ENCODE measurements around the gene PAQR5. TPM values are rescaled to one million over a fixed set of nuclear protein-coding genes. Genes with fewer than 3 reads are reported as not detected.
"Not testable (repeated sequence)": the region's sequence is repeated elsewhere in the genome, so short reads cannot be mapped to it uniquely, and the experiment has no call there.

Gene PAQR5
- total and polyA plus RNA-seq, 7 donors = 0.36 to 19.7 (median 10.2) TPM; not detected in 2

GRCh38 chr15:69377216-69377970 is 78.7 kb downstream of the PAQR5 start:
- H3K4me3 ChIP-seq = no peak overlapping the region
- H3K27me3 ChIP-seq = no peaks in the 10 kb centered on the region
- TF ChIP-seq EP300 (IDR thresholded peaks at IDR 0.05) = no peak
- TF ChIP-seq, protein P1, sequence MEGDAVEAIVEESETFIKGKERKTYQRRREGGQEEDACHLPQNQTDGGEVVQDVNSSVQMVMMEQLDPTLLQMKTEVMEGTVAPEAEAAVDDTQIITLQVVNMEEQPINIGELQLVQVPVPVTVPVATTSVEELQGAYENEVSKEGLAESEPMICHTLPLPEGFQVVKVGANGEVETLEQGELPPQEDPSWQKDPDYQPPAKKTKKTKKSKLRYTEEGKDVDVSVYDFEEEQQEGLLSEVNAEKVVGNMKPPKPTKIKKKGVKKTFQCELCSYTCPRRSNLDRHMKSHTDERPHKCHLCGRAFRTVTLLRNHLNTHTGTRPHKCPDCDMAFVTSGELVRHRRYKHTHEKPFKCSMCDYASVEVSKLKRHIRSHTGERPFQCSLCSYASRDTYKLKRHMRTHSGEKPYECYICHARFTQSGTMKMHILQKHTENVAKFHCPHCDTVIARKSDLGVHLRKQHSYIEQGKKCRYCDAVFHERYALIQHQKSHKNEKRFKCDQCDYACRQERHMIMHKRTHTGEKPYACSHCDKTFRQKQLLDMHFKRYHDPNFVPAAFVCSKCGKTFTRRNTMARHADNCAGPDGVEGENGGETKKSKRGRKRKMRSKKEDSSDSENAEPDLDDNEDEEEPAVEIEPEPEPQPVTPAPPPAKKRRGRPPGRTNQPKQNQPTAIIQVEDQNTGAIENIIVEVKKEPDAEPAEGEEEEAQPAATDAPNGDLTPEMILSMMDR (IDR thresholded peaks at IDR 0.05) = no peak
- no peak for TF ChIP-seq POLR2A (IDR thresholded peaks at IDR 0.05)
- no peak for TF ChIP-seq POLR2AphosphoS5 (IDR thresholded peaks at IDR 0.05)
- H3K36me3 ChIP-seq = no peaks in the 10 kb centered on the region
- H3K4me1 ChIP-seq = no peaks in the 10 kb centered on the region
- H3K27ac ChIP-seq = no peak overlapping the region
- 92 to 93% methylated on average over 8 of the region's 8 CpGs for WGBS, 2 donors
- peak; percentile 24 for DNase-seq
- no peaks in the 10 kb centered on the region for H3K9me3 ChIP-seq
- intact Hi-C loops (cut with DNase I) = no loop called here

- TF ChIP-seq POLR2A (IDR thresholded peaks at IDR 0.05) = no peak
- TF ChIP-seq POLR2AphosphoS5 (IDR thresholded peaks at IDR 0.05) = no peak
- TF ChIP-seq, protein P1 (IDR thresholded peaks at IDR 0.05) = no peak
- TF ChIP-seq EP300 (IDR thresholded peaks at IDR 0.05) = no peak
- H3K36me3 ChIP-seq = no peaks in the 10 kb centered on the region
- DNase-seq = peak; percentile 37
- WGBS, 2 donors = 57 to 68% methylated on average over 9 of the region's 9 CpGs
- H3K9me3 ChIP-seq = no peaks in the 10 kb centered on the region
- no peak overlapping the region for H3K27ac ChIP-seq
- H3K4me1 ChIP-seq = no peaks in the 10 kb centered on the region
- intact Hi-C loops (cut with DNase I) = no loop called here
- no peaks in the 10 kb centered on the region for H3K27me3 ChIP-seq
- H3K4me3 ChIP-seq = no peak overlapping the region
These were observed 81.5 kb downstream of the PAQR5 start for GRCh38 chr15:69380100-69380725.

GRCh38 chr15:69380726-69381105 is 82.0 kb downstream of the PAQR5 start:
- Histone ChIP-seq H3K9me3 (no peaks in the 10 kb centered on the region), H3K36me3 (no peaks in the 10 kb centered on the region), H3K4me3 (no peak overlapping the region), H3K27ac (no peak overlapping the region), H3K27me3 (no peaks in the 10 kb centered on the region), H3K4me1 (no peaks in the 10 kb centered on the region)
- 95 to 96% methylated on average over 10 of the region's 10 CpGs for WGBS, 2 donors
- intact Hi-C loops (cut with DNase I) = no loop called here
- TF ChIP-seq EP300 (IDR thresholded peaks at IDR 0.05) (no peak), POLR2A (IDR thresholded peaks at IDR 0.05) (no peak), POLR2AphosphoS5 (IDR thresholded peaks at IDR 0.05) (no peak)
- TF ChIP-seq, protein P1 (IDR thresholded peaks at IDR 0.05) = no peak
- DNase-seq = peak; percentile 45

GRCh38 chr15:69382176-69382575 is 83.5 kb downstream of the PAQR5 start:
- DNase-seq = peak; percentile 19
- 96 to 97% methylated on average over 10 of the region's 10 CpGs for WGBS, 2 donors
- H3K4me3 ChIP-seq; H3K9me3 ChIP-seq; H3K27me3 ChIP-seq; H3K27ac ChIP-seq; intact Hi-C loops (cut with DNase I); H3K4me1 ChIP-seq; H3K36me3 ChIP-seq: not testable (repeated sequence)

DNA sequence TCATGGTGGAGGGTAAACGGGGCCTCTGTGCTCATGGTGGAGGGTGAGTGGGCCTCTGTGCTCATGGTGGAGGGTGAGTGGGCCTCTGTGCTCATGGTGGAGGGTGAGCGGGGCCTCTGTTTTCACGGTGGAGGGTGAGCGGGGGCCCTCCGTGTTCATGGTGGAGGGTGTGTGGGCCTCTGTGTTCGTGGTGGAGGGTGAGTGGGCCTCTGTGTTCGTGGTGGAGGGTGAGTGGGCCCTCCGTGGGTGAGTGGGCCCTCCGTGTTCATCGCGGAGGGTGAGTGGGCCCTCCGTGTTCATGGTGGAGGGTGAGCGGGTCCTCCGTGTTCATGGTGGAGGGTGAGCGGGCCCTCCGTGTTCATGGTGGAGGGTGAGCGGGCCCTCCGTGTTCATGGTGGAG is 85.4 kb downstream of the PAQR5 start:
- H3K4me1 ChIP-seq; H3K9me3 ChIP-seq; H3K4me3 ChIP-seq; H3K36me3 ChIP-seq; H3K27ac ChIP-seq; H3K27me3 ChIP-seq; intact Hi-C loops (cut with DNase I): not testable (repeated sequence)
- WGBS, 2 donors = 95 to 96% methylated on average over 16 to 17 of the region's 18 CpGs
- DNase-seq = peak; percentile 29

Measured in sigmoid colon (tissue), 7 donors.